Activated gamma-delta T cell treated with Interleukin-2 at 50 U/mL for 16 hours (primary cell): ENCODE results near the gene MED16.

ENCODE experiments used
- DNase-seq: peaks from one replicate; pipeline ENCODE4 v3.0.0-alpha.2; 2020

Gene MED16

GRCh38 chr19:892894-893689 is at the start of gene MED16, which contains the start of gene RNU6-9:
Gene MED16, minus strand, starts transcription at chr19:893187. Its CDS starts 2,056 bp downstream, at chr19:891131.
Gene RNU6-9, plus strand, starts transcription at chr19:893484.
- peak; percentile 87 for DNase-seq

GRCh38 chr19:942133-942645 is 49.2 kb upstream of the MED16 start:
- no peak for DNase-seq

GRCh38 chr19:941292-942132 is 48.5 kb upstream of the MED16 start:
- no peak for DNase-seq

GRCh38 chr19:940591-941291 is 47.8 kb upstream of the MED16 start:
- peak; percentile 77 for DNase-seq

- no peak for DNase-seq
These were observed 46.9 kb upstream of the MED16 start for GRCh38 chr19:939922-940321.

GRCh38 chr19:939439-939838 is 46.5 kb upstream of the MED16 start:
- DNase-seq: no peak

- DNase-seq: no peak
These were observed 45.4 kb upstream of the MED16 start for GRCh38 chr19:938233-938923.

- peak; percentile 48 for DNase-seq
These were observed 44.3 kb upstream of the MED16 start for GRCh38 chr19:937259-937694.

- no peak for DNase-seq
These were observed 43.2 kb upstream of the MED16 start for GRCh38 chr19:936175-936546.

GRCh38 chr19:934865-935479 is 42.0 kb upstream of the MED16 start:
- DNase-seq: no peak

- DNase-seq: no peak
These were observed 41.3 kb upstream of the MED16 start for GRCh38 chr19:934197-934840.

GRCh38 chr19:933553-933882 is 40.5 kb upstream of the MED16 start:
- DNase-seq: no peak

GRCh38 chr19:932648-933552 is 39.9 kb upstream of the MED16 start:
- DNase-seq: peak; percentile 37

- no peak for DNase-seq
These were observed 39.1 kb upstream of the MED16 start for GRCh38 chr19:931860-932647.

- DNase-seq: no peak
These were observed 36.9 kb upstream of the MED16 start for GRCh38 chr19:929891-930258.

- DNase-seq: no peak
These were observed 36.4 kb upstream of the MED16 start for GRCh38 chr19:929203-929890.

- DNase-seq: no peak
These were observed 35.6 kb upstream of the MED16 start for GRCh38 chr19:928471-929202.

- DNase-seq: no peak
These were observed 34.9 kb upstream of the MED16 start for GRCh38 chr19:927780-928401.
